BLaER1 treated with 17β-estradiol and CSF1 and Interleukin-3, amounts not matched to agents 10 nM and 100 nM (cell line): Measurements from ENCODE around the gene TRIM29.

Experiments
- H3K27ac ChIP-seq, 11 experiments: shearing (Covaris generic); formaldehyde crosslinking; 2 replicates each; pipeline ENCODE4 v1.8.1; 2022
- H3K27me3 ChIP-seq, 11 experiments: shearing (Covaris generic); formaldehyde crosslinking; 2 replicates each; pipeline ENCODE4 v1.8.1; 2022
- H3K36me3 ChIP-seq, 11 experiments: shearing (Covaris generic); formaldehyde crosslinking; 2 replicates each; pipeline ENCODE4 v1.8.1; 2022
- H3K4me1 ChIP-seq, 10 experiments: shearing (Covaris generic); formaldehyde crosslinking; 2 replicates each; pipeline ENCODE4 v1.8.1; 2022
- H3K4me2 ChIP-seq, 11 experiments: shearing (Covaris generic); formaldehyde crosslinking; 2 replicates each; pipeline ENCODE4 v1.8.1; 2022
- H3K4me3 ChIP-seq, 10 experiments: shearing (Covaris generic); formaldehyde crosslinking; 2 replicates each; pipeline ENCODE4 v1.8.1; 2022
- H3K9ac ChIP-seq, 11 experiments: shearing (Covaris generic); formaldehyde crosslinking; 2 replicates each; pipeline ENCODE4 v1.8.1; 2022
- H3K9me3 ChIP-seq, 11 experiments: shearing (Covaris generic); formaldehyde crosslinking; replicated peaks in 1 of 11; 2 replicates each; pipeline ENCODE4 v1.8.1; 2022
- H4K20me1 ChIP-seq, 11 experiments: shearing (Covaris generic); formaldehyde crosslinking; 2 replicates each; pipeline ENCODE4 v1.8.1; 2022
- Cebpa-rat ChIP-seq, 11 experiments: shearing (Covaris generic); IDR thresholded peaks; 2 replicates each; pipeline ENCODE4 v1.8.1; 2022

Gene TRIM29

GRCh38 chr11:120130176-120130980 lies 7.5 kb downstream of the TRIM29 start:
- H3K36me3 ChIP-seq, result no peaks in the 10 kb centered on the region
- no peak overlapping the region for H3K4me2 ChIP-seq
- H3K4me1 ChIP-seq, result no peaks in the 10 kb centered on the region
- TF ChIP-seq Cebpa-rat (IDR thresholded peaks at IDR 0.05), result no peak
- no peaks in the 10 kb centered on the region for H3K27me3 ChIP-seq
- H3K27ac ChIP-seq, result no peak overlapping the region
- no peak overlapping the region for H3K9ac ChIP-seq
- H3K4me3 ChIP-seq, result no peak overlapping the region
- H4K20me1 ChIP-seq, result peaks cover 0 to 1% (median 0%) of the 10 kb centered on the region in 11 experiments; a peak in 2 of 22 replicates
- H3K9me3 ChIP-seq, result no peaks in the 10 kb centered on the region

- Histone ChIP-seq H4K20me1 (no peaks in the 10 kb centered on the region; a peak in 2 of 22 replicates), H3K9me3 (no peaks in the 10 kb centered on the region), H3K27ac (no peak overlapping the region), H3K9ac (no peak overlapping the region), H3K36me3 (no peaks in the 10 kb centered on the region), H3K4me2 (no peak overlapping the region), H3K4me3 (no peak overlapping the region), H3K27me3 (no peaks in the 10 kb centered on the region), H3K4me1 (peaks cover 0 to 6% (median 0%) of the 10 kb centered on the region in 10 experiments; a peak in 3 of 20 replicates)
- no peak for TF ChIP-seq Cebpa-rat (IDR thresholded peaks at IDR 0.05)
These were observed 8.3 kb downstream of the TRIM29 start for GRCh38 chr11:120129570-120129969.

GRCh38 chr11:120128392-120129119 lies 9.4 kb downstream of the TRIM29 start:
- H3K9ac ChIP-seq, result no peak overlapping the region
- no peak overlapping the region for H3K4me2 ChIP-seq
- no peak for TF ChIP-seq Cebpa-rat (IDR thresholded peaks at IDR 0.05)
- H3K27ac ChIP-seq, result no peak overlapping the region
- H3K36me3 ChIP-seq, result no peaks in the 10 kb centered on the region
- no peaks in the 10 kb centered on the region for H3K9me3 ChIP-seq
- peaks cover 1 to 12% (median 3%) of the 10 kb centered on the region in 10 experiments; a peak in 18 of 20 replicates for H3K4me1 ChIP-seq
- H3K4me3 ChIP-seq, result no peak overlapping the region
- no peaks in the 10 kb centered on the region for H3K27me3 ChIP-seq
- H4K20me1 ChIP-seq, result no peaks in the 10 kb centered on the region; a peak in 2 of 22 replicates

- Histone ChIP-seq H4K20me1 (no peaks in the 10 kb centered on the region; a peak in 1 of 22 replicates), H3K27ac (no peak overlapping the region), H3K36me3 (no peaks in the 10 kb centered on the region), H3K9ac (no peak overlapping the region), H3K4me3 (no peak overlapping the region), H3K4me2 (no peak overlapping the region), H3K9me3 (no peaks in the 10 kb centered on the region), H3K27me3 (no peaks in the 10 kb centered on the region), H3K4me1 (peaks cover 12 to 20% (median 14%) of the 10 kb centered on the region in 10 experiments; a peak in 19 of 20 replicates)
- no peak for TF ChIP-seq Cebpa-rat (IDR thresholded peaks at IDR 0.05)
These were observed 10.7 kb downstream of the TRIM29 start for GRCh38 chr11:120127236-120127635.

- Histone ChIP-seq H3K4me3 (no peak overlapping the region), H3K27me3 (no peaks in the 10 kb centered on the region), H3K27ac (no peak overlapping the region), H4K20me1 (no peaks in the 10 kb centered on the region; a peak in 1 of 22 replicates), H3K36me3 (no peaks in the 10 kb centered on the region), H3K4me1 (peaks cover 12 to 20% (median 16%) of the 10 kb centered on the region in 10 experiments; a peak in 19 of 20 replicates), H3K9me3 (no peaks in the 10 kb centered on the region), H3K4me2 (no peak overlapping the region), H3K9ac (no peak overlapping the region)
- no peak for TF ChIP-seq Cebpa-rat (IDR thresholded peaks at IDR 0.05)
These were observed 11.3 kb downstream of the TRIM29 start for GRCh38 chr11:120126620-120127019.

GRCh38 chr11:120125509-120125908 lies 12.4 kb downstream of the TRIM29 start:
- no peak for TF ChIP-seq Cebpa-rat (IDR thresholded peaks at IDR 0.05)
- no peaks in the 10 kb centered on the region for H3K27me3 ChIP-seq

GRCh38 chr11:120125024-120125423 lies 12.9 kb downstream of the TRIM29 start:
- H3K9ac ChIP-seq, result no peak overlapping the region
- H3K27ac ChIP-seq, result no peak overlapping the region
- H3K4me3 ChIP-seq, result no peak overlapping the region
- TF ChIP-seq Cebpa-rat (IDR thresholded peaks at IDR 0.05), result no peak
- H3K9me3 ChIP-seq, result no peaks in the 10 kb centered on the region
- peak overlapping the region in 2 of 11 experiments; percentile 16 to 23; a peak in 2 of 22 replicates for H3K4me2 ChIP-seq
- H4K20me1 ChIP-seq, result no peaks in the 10 kb centered on the region; a peak in 1 of 22 replicates
- H3K27me3 ChIP-seq, result no peaks in the 10 kb centered on the region
- no peaks in the 10 kb centered on the region for H3K36me3 ChIP-seq
- H3K4me1 ChIP-seq, result peaks cover 16 to 35% (median 31%) of the 10 kb centered on the region in 10 experiments; a peak in 19 of 20 replicates

More at GRCh38 chr11:120125509-120125908, 12.4 kb downstream of the TRIM29 start:
- no peak overlapping the region for H3K9ac ChIP-seq
- H3K4me1 ChIP-seq, result peaks cover 16 to 30% (median 27%) of the 10 kb centered on the region in 10 experiments; a peak in 19 of 20 replicates
- no peaks in the 10 kb centered on the region; a peak in 1 of 22 replicates for H4K20me1 ChIP-seq
- no peak overlapping the region for H3K4me3 ChIP-seq
- no peak overlapping the region for H3K27ac ChIP-seq
- H3K9me3 ChIP-seq, result no peaks in the 10 kb centered on the region
- no peaks in the 10 kb centered on the region for H3K36me3 ChIP-seq
- H3K4me2 ChIP-seq, result no peak overlapping the region

- no peak overlapping the region for H3K9ac ChIP-seq
- no peaks in the 10 kb centered on the region; a peak in 1 of 22 replicates for H4K20me1 ChIP-seq
- peak overlapping the region in 1 of 11 experiments; percentile 16; a peak in 1 of 22 replicates for H3K4me2 ChIP-seq
- H3K9me3 ChIP-seq, result no peaks in the 10 kb centered on the region
- H3K27ac ChIP-seq, result no peak overlapping the region
- no peak for TF ChIP-seq Cebpa-rat (IDR thresholded peaks at IDR 0.05)
- H3K36me3 ChIP-seq, result no peaks in the 10 kb centered on the region
- no peak overlapping the region for H3K4me3 ChIP-seq
- H3K4me1 ChIP-seq, result peaks cover 16 to 40% (median 37%) of the 10 kb centered on the region in 10 experiments; a peak in 19 of 20 replicates
- no peaks in the 10 kb centered on the region for H3K27me3 ChIP-seq
These were observed 13.6 kb downstream of the TRIM29 start for GRCh38 chr11:120124355-120124754.

GRCh38 chr11:120123946-120124345 lies 14.0 kb downstream of the TRIM29 start:
- no peaks in the 10 kb centered on the region; a peak in 1 of 22 replicates for H4K20me1 ChIP-seq
- no peaks in the 10 kb centered on the region for H3K36me3 ChIP-seq
- no peak overlapping the region for H3K9ac ChIP-seq
- H3K27ac ChIP-seq, result peak overlapping the region in 4 of 11 experiments; percentile 34 to 51 (median 46); a peak in 5 of 22 replicates
- no peaks in the 10 kb centered on the region for H3K9me3 ChIP-seq
- peaks cover 16 to 44% (median 39%) of the 10 kb centered on the region in 10 experiments; a peak in 19 of 20 replicates for H3K4me1 ChIP-seq
- H3K27me3 ChIP-seq, result no peaks in the 10 kb centered on the region
- no peak overlapping the region for H3K4me3 ChIP-seq
- peak overlapping the region in 8 of 11 experiments; percentile 21 to 70 (median 57); a peak in 10 of 22 replicates for H3K4me2 ChIP-seq
- TF ChIP-seq Cebpa-rat (IDR thresholded peaks at IDR 0.05), result no peak
